ENCODE measurements around the gene MDM2. TPM values are rescaled to one million over a fixed set of nuclear protein-coding genes. Genes with fewer than 3 reads are reported as not detected.

The MDM2 gene
- 42.4 to 79.4 TPM (median 51.4 TPM) in 5 replicates for total RNA-seq (2022; extraction: Qiagen RNA extraction)

DNA sequence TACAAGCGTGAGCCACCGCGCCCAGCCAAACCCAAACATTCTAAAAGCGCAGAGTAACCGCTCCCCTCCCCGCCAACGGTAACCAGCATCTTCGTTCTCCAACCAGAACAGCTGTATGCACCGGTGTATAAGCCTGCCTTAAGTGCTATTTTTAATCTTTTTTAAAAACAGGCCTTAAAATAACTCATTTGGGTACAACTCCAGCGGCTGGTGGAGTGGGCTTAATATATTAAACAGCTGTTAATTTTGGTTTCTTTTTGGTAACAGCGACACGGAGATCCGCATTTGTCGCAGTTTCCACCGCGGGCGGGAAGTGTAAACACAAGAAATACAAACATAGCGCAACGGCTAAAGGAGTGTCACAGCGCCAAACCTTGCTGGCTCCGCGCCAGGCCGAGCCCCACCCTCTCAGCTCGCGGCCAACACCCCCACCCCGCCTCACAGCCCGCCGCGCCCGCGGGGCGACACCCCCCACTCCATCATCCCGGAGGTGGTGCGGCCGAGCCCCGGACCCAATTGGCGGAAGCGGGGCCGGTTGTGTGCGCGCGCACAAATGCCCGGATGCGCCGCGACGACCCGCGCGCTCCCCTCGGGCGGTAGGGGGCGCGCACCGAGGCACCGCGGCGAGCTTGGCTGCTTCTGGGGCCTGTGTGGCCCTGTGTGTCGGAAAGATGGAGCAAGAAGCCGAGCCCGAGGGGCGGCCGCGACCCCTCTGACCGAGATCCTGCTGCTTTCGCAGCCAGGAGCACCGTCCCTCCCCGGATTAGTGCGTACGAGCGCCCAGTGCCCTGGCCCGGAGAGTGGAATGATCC lies at the start of gene MDM2:
Gene MDM2 (plus strand): TSS at position 602 of the 812 bp plus-strand sequence. CDS start 301 bp downstream, outside the sequence.

Other genes with a start within 250 kb of the MDM2 start
- gene RAP1B, start 197.3 kb upstream of the MDM2 start, total RNA-seq (2022; extraction: Qiagen RNA extraction), result 173 to 238 TPM (median 183 TPM) in 5 replicates
- 54.6 to 75.7 TPM (median 68.8 TPM) in 5 replicates for gene NUP107, start 121.2 kb upstream of the MDM2 start, total RNA-seq (2022; extraction: Qiagen RNA extraction)
- gene SLC35E3, start 62.0 kb upstream of the MDM2 start, total RNA-seq (2022; extraction: Qiagen RNA extraction), result 8.5 to 17.4 TPM (median 15.2 TPM) in 5 replicates
- 4.7 to 8.0 TPM (median 6.1 TPM) in 5 replicates for gene CPM, start 125.0 kb downstream of the MDM2 start, total RNA-seq (2022; extraction: Qiagen RNA extraction)